Hindlimb muscle (tissue), 1 donor: ENCODE results near the gene NR3C1. TPM values are rescaled to one million over a fixed set of nuclear protein-coding genes. Genes with fewer than 3 reads are reported as not detected.

Experiments
- DNase-seq: peaks from one replicate; pipeline ENCODE4 v3.0.0-alpha.2; 2013
- polyA plus RNA-seq: library from polyadenylated mRNA; unstranded; fragments of 120-200 nt; gene quantifications from one replicate; pipeline ENCODE4 v1.2.1, GENCODE V29; 2013; ENCODE audit not compliant: insufficient read length

Gene NR3C1
- polyA plus RNA-seq, 1 donor = 60.2 TPM

DNA sequence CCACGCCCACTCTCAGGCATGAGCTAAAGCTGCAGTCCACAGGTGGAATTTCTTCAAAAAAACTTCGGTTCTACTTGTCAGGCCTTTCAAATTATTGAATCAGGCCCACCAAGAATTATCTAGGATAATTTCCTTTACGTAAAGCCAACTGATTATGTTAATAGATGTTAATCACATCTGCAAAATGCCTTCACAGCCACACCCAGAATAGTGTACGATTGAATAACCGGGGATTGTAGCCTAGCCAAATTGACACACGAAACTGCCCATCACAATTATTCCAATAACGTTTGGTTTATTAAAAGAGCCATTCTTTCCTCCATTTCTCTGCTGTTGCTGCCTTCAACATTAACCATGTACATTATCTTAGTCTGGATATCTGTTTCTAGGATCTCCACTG, 148.7 kb downstream of the NR3C1 start:
- no peak for DNase-seq

DNA sequence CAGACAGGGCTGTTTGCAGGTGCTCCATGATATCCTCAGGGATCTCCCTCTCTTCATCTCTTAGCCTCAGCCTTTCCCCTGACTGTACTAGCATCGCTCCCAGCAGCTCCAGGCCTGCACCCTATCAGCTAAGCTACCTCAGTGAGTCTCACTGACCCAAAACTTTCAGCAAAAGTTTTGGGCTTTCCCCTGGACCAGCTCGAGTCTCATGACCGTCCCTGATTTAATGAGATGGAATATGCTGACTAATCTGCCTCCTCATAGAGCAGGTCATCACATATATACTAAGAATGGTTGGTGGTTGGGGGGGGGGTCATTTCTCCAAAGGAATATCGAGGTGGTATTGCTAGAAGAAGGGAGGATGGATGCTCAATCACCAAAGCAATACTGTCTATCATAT, 151.5 kb downstream of the NR3C1 start:
- no peak for DNase-seq

DNA sequence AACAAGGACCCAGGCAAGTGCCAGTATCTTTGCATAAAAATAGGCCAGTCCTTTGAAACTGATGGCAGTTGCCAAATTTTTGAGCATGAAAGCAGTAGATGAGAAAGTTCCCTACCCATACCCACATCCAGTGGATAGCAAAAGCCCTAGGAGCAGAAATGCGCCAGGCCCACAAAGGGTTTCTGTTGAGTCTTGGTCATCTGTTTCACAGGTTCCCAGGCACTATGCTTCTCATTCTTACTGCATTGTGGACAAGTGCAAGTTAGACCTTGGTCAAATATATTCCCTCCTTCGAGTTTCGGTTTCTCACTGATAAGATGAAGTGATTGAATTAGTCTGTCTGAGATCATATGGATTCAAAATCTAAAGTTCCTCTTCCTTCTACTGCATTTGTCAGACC, 152.3 kb downstream of the NR3C1 start:
- DNase-seq = no peak

DNA sequence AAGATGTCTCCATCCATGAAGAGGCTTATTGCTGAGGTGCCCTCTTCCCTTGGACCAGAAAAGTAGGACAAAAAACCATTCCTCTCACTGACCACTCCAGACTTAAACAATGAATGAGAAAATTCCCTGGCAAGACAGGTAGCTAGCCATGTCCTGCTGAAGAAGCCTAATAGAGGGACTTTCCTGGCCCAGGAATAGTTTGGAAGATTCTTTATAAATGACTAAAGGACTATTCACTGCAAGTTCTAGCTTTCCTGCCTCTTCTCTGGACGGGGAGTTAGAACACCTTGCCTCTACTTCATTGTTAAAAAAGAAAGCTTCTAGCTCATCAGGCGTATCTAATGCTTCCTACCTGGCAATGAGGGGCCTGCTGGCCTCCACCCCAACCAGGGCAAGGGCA, 153.6 kb downstream of the NR3C1 start:
- DNase-seq = no peak

DNA sequence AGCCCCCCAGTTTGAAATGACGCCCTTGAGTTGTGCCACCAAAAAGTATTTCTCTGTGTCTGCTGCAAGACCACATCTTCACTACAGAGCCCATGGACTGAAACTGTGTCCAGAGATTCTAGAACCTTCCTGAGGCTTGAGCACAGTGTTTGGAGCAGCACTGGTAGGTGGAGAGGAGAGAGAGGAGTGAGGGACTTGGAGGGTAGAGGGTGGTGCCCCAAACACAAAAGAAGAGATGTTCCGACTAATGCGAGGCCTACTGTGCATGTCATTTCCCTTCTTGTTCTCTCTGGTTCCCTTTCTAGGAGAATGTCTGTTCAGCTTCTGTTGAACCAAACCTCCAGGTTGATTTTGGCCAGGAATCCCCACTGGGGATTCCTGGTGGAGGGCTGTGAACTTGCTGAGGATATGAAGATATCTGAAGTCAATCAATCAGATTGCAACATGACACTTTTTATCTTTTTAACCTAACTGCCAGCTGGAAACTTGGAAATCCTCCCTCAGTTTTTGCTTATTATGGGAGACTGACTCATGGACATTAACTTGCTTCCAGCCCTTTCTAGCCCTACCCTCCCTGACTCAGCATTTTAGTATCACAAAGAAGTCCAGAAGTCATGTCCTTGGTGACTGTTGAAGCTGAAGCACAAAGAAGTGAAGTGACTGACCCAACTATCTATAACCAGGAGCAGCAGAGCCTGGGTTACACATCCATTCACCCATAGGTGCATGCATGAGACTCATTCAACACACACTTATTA, 154.5 kb downstream of the NR3C1 start:
- no peak for DNase-seq

DNA sequence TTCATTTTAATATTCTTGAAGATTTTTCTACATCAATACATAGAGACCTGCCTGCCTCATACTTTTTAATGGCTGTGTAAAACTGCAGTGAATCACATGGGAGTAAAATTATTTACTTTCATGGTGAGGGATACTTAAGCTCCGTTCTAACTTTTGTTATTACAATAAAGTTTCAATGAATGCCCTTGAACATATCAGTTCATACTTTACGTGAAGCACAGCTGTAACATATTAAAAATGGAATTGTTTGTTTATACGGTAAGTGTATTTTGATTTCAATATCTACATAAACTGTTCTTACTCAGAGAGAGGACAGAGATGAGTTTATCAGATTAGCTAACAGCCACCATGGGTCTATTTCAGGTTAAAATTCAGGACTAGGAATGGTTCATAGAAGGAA, 155.1 kb downstream of the NR3C1 start:
- DNase-seq = no peak

DNA sequence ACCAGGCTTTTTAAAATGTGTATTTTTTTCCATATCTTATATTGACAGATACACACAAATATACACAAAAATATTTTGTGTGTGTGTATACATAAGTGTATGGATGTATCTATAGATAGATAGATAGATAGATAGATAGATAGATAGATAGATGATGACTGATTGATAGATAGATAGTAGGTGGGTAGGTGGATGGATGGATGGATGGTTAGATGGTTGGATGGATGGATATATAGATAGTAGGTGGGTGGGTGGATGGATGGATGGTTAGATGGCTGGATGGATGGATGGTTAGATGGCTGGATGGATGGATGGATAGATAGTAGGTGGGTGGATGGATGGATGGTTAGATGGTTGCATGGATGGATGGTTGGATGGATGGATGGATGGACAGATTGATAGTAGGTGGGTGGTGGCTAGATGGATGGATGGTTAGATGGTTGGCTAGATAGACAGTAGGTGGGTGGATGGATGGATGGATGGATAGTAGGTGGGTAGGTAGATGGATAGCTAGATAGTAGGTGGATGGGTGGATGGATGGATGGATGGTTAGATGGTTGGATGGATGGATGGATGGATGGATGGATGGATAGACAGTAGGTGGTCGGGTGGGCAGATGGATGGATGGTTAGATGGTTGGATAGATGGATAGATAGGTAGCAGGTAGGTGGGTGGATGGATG, 156.2 kb downstream of the NR3C1 start:
- DNase-seq = no peak

DNA sequence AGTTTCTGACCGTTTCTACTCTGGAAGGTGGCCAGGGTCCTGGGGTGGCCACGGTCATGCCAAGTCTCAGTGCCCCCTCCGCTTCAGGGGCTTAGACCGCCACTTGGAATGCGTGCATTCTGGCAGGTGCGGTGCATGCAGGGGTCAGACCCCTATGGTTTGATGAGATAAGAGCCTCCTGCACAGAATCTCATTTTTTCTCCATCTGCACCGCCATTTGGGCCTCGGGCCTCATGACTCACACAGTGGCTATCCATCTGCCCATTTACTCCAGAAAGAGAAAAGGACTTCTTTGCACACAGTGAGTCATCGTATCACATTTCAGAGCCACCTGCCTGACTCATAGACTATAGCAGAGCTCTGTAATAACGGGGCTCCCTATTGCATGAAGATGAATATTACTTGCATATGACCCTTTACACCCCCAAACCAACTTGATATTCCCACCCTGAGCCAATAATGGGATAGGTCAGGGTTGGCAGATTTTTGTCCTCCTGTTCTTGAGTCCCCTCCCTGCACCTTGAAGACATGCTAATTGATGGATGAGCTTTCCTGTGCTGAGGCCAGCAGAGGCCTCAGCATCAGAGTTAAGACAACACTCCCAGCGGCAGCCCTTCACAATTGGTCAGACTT, 157.4 kb downstream of the NR3C1 start:
- DNase-seq = no peak

DNA sequence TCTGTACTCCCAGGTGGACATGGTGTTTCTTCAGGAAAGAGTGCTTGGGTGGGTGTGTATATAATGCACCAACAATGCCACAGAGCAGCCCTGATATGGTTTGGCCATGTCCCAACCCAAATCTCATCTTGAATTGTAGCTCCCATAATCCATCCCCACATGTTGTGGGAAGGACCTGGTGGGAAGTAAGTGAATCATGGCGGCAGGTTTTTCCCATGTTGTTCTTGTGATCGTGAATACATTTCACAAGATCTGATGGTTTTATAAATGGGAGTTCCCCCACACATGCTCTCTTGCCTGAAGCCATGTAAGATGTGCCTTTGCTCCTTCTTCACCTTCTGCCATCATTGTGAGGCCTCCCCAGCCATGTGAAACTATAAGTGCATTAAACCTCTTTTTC, 158.5 kb downstream of the NR3C1 start:
- DNase-seq = no peak

DNA sequence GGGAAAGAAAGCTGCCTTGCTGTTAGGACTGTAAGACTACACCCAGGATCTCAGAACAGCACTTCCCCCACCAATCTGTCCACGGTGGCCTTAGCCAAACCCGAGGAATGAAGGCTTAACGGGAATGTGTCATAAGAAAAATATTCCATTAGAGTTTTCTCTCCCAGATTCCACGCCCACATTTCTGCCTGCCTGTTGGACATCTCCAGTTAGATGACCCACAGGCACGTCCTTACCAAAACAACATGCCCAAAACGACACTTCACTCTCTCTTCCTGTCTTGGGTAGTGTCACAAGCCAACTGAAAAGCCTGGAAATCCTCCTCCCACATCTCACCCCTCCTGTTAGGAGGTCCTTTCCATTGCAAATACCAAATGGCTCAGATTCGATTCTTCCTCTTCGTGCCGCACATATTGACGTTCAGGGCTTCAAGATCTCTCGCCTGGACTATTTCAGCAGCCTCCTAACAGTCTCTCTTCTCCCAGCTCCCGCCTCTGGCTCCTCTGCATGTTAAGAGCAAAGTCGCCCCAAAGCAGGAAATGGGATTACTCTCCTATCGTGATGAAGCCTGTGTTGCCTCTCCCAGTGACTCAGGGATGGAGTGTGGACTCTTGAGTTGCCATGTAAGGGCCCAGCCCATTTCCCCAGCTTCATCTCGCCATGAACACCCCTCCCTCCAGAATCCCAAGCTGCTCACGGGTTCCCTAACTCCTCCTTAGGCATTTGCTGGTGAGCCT, 159.3 kb downstream of the NR3C1 start:
- peak; percentile 45 for DNase-seq

DNA sequence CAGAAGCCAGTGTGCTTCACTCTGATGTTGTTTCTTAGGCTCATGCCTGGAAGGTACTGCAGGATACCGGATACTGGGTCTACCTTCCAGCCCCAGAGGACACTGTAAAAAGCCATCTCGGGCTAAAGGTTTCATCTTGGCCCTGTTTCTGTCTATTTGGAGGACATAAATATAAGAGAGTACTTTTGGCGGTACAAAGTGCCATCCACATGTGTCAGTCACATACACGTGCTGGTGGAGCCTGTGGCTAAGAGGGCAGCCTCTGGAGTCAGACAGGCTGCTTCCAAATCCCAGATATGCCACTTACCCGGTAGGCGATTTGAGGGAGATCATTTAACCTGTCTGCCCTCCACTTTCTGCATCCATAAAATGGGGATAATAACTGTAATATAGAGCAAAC, 160.4 kb downstream of the NR3C1 start:
- no peak for DNase-seq

DNA sequence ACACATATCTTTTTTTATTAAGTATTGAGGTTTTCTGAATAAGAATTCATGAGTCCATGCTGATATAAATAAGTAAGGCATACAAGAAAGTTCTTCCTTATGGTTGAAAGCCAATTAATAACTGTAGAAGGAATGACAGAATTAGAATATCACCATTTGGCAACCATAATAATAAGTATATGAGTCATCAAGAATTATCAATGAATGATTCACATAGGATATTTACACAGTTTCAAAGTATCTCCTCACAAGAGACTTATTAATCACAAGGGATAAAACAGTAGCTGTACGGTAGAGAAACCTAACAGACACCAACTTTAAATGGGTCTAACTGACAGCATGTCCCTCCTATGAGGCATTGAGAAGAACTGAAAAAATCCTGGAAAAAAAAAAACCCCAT, 161.6 kb downstream of the NR3C1 start:
- no peak for DNase-seq

DNA sequence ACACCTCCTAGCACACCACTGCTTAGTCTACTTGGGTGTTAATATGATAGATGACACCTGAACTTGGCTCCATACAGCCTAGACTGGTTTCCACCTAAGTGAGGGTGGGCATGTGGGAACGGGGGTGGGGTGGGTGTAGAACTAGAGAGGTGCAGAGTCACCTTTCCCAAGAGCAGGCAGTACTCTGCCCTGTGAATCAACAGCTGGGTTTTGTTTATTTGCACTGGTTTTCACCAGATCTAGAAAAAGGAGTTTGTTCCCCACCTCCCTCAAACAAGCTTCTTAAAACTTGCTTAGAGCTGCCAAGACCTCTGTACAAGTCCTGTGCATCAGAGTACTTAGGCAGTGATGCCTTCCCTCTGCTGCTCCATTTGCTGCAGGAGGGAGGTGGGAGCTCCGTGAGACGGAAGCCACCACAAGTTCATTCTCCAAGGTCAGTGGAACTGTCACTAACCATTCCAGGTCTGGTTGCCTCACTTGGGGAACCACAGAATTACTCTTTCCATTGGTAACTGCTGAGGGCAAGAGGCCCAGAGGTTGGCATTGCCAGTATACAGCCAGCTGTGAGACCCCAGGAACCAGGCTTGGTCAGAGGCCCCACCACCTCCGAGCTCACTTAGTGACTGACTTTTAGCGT, 163.5 kb downstream of the NR3C1 start:
- no peak for DNase-seq

DNA sequence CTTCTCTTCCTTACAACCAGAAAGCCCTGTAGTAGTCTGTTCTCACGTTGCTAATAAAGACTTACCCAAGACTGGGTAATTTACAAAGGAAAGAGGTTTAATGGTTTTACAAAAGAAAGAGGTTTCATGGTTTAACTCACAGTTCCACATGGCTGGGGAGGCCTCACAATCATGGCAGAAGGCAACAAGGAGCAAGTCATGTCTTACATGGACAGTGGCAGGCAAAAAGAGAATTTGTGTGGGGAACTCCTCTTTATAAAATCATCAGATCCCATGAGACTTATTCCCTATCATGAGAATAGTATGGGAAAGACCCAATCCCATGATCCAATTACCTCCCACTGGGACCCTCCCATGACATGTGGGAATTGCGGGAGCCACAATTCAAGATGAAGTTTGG, 164.9 kb downstream of the NR3C1 start:
- no peak for DNase-seq

DNA sequence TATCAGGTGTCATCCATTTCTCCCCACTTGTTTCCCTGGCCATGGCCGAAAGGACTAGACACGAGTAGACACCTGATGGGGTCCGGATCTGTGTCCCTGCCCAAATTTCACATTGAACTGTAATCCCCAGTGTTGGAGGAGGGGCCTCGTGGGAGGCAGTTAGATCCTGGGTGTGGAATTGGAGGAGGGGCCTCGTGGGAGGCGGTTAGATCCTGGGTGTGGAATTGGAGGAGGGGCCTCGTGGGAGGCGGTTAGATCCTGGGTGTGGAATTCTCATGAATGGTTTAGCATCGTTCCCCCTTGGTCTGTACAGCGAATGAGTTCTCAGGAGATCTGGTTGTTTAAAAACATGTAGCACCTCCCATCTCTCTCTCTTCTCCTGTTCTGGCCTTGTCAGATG, 165.8 kb downstream of the NR3C1 start:
- DNase-seq = no peak

DNA sequence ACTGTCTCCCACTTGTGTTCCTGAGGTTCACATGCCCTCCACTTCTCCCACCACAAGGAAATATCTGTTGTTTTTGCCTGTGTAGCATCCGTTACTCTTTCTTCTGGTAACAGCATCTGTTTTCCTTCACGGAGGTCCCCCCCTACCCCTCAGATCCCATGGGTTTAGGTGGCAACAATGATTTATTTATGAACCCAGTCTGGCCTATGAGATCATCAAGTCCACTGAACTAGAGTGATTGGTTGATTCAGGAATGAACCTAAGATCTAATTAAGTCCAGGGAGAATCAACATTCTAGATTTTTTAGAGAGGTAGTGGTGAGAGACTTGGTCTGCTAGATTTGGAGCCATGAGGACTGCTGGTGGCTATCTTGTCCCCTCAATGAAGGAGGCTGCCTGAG, 166.8 kb downstream of the NR3C1 start:
- no peak for DNase-seq

DNA sequence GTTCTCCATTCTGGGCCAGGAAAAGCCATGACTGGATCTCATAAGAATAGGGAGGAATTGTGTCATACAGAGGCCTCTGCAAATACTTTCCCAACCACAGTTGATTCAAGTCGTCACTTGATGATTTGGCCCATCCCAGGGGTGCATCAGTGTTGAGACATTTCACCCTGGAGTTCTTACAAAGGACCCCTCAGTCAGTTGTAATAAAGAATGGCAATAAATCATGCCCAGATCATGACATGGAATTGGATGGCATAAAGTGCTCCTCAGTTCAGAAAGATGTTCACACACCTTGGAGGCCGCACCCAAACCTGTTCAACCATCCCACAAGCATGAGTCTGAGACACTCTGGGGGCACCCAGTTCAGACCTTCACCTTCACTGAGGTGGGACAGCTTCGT, 168.1 kb downstream of the NR3C1 start:
- DNase-seq = no peak

DNA sequence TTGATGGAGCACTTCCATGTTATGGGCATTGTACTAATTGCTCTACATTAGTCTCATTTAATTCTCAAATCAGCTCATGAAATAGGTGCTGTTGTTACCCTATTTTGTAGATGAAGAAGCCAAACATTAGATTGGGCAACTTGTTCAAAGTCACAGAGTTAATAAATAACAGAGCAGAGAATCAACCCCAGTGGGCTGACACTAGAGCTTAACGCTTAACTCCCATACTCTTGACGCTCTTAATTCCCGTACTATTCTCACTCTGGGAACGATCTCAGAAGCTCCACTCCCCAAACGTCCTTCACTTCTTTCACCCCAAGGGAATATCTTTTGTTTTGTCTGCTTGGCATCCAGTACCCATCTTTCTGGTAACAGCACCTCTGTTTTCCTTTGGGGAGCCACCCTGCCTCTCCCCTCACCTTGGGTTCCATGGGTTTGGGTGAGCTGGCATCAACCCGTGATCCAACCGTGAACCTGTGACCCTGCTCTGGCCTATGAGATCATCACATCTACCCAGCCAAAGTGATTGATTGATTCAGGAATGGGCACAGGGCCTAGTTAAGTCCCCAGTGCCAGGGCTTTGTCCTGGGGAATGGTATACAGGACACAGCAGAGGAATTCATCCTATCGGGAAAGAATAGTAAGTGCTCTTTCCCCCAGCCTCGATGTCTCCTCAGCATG, 169.2 kb downstream of the NR3C1 start:
- DNase-seq = no peak

DNA sequence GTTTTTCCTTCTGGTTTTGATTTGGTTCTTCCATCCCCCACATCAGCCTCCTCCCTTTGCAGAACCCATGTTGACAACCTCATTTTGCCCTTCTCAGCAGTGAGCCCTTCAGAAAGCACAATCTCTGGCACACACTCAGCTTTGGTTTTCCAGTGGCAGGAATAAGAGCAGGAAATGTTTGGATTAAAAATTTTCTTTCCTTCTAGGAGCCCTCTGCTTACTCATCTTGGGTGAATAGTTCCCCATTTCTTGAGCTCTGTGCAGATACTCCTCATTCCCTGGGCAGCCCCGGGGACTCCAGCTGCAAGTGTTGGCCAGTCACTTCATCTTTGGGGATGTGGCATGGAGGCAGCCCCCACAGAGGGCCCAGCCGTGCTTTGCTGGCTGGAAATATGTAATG, 170.5 kb downstream of the NR3C1 start:
- DNase-seq = no peak

DNA sequence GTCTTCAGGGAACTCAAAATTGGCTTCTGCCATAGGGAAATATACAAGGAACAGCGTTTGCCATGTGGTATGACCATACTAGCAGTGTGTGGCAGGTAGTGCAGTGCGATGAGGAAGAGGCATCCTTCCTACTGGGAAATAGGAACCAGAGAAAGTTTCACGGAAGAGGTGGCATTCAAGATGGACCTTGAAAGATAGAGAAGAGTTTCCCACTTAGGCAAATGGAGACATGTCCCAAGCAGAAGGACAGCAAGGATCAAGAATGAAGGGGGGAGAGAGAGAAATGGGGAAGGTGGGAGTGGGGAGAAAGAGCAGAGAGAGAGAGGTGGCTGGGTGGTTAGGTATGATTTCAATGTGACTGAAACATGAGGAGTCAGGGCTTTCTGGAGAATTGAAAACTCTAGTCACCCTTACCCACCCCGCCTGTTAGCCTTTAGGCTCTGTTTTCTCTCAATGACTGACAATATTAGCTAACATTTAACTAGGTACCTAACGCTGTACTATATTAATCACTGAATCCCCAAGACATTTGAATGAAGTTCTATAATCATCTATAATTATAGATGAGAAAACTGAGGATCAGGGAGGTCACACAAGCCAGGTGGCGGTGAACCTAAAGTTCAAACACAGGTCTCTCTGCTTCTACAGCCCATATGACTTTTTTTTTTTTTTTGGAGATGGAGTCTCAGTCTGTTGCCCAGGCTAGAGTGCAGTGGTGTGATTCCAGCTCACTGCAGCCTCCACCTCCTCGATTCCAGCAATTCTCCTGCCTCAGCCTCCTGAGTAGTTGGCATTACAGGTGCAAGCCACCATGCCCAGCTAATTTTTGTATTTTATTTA, 171.3 kb downstream of the NR3C1 start:
- no peak for DNase-seq

DNA sequence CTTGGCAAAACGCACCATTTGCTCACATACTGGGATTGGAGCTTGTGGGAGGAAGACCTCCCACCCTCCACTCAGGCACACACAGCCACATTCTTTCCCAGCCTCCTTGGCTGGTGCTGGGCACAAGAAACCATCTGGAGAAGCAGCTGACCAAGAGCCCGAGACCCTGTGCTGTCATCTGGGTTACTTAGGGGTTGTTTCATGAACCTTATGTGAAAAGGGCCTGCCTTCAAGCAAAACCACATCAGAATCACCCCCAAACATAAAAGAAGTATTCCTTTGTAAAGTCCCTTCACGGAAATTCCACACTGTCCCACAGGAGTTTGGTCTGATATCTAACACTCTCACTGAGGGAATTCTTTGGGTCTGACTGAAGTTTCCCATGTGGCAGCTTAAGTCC, 172.1 kb downstream of the NR3C1 start:
- DNase-seq = no peak
